Liver (tissue), 3 donors: Measurements from ENCODE around the gene MOV10L1.

Experiments
- CTCF ChIP-seq: fragments of 150-350 bp; IDR thresholded peaks from 2 replicates; pipeline ENCODE4 v1.5.1; 2017; ENCODE audit warnings: improper control_type of control experiment, low read depth, low read length; ENCODE audit not compliant: missing input control
- EGR1 ChIP-seq, 2 donors: IDR thresholded peaks; 2 replicates each; pipeline ENCODE4 v1.6.1; 2016 to 2018; ENCODE audit warnings: antibody characterized with exemption in 2 of 2, low read depth in 2 of 2
- GABPA ChIP-seq, 2 donors: IDR thresholded peaks in 1 of 2; conservative IDR thresholded peaks in 1 of 2; 2 replicates each; pipeline ENCODE4 v1.6.1; 2016; ENCODE audit warnings: antibody characterized with exemption in 2 of 2, mild to moderate bottlenecking in 1 of 2, moderate library complexity in 1 of 2
- HNF4A ChIP-seq, 2 donors: conservative IDR thresholded peaks; 2 replicates each; pipeline ENCODE4 v1.6.1; 2016; ENCODE audit warnings: antibody characterized with exemption in 2 of 2, mild to moderate bottlenecking in 2 of 2
- MAX ChIP-seq: IDR thresholded peaks from 2 replicates; pipeline ENCODE4 v1.6.1; 2016; ENCODE audit warnings: antibody characterized with exemption
- NR2F2 ChIP-seq: IDR thresholded peaks from 2 replicates; pipeline ENCODE4 v1.6.1; 2016; ENCODE audit warnings: antibody characterized with exemption
- REST ChIP-seq: IDR thresholded peaks from 2 replicates; pipeline ENCODE4 v1.6.1; 2016; ENCODE audit warnings: antibody characterized with exemption, mild to moderate bottlenecking
- SP1 ChIP-seq: IDR thresholded peaks from 2 replicates; pipeline ENCODE4 v1.6.1; 2018; ENCODE audit warnings: antibody characterized with exemption, mild to moderate bottlenecking
- TAF1 ChIP-seq: conservative IDR thresholded peaks from 2 replicates; pipeline ENCODE4 v1.6.1; 2016; ENCODE audit warnings: antibody characterized with exemption, mild to moderate bottlenecking
- YY1 ChIP-seq: IDR thresholded peaks from 2 replicates; pipeline ENCODE4 v1.6.1; 2016; ENCODE audit warnings: antibody characterized with exemption, mild to moderate bottlenecking
- donor health status: healthy.
- donor health status: healthy.

- TF ChIP-seq CTCF (no peak), YY1 (no peak), REST (no peak), EGR1 (IDR thresholded peaks at IDR 0.05; ENCODE audit: low read depth in 2 of 2) (no peak), GABPA (IDR thresholded peaks at IDR 0.05 in 1 of 2, conservative IDR thresholded peaks at IDR 0.05 in 1 of 2) (no peak), TAF1 (no peak), MAX (no peak), SP1 (no peak), NR2F2 (no peak), HNF4A (conservative IDR thresholded peaks at IDR 0.05) (no peak)
These were observed 5.2 kb upstream of the MOV10L1 start for GRCh38 chr22:50084614-50085021.
